ENCODE data around the gene SPNS1. TPM values are rescaled to one million over a fixed set of nuclear protein-coding genes. Genes with fewer than 3 reads are reported as not detected.
"Not testable (repeated sequence)": the region's sequence is repeated elsewhere in the genome, so short reads cannot be mapped to it uniquely, and the experiment has no call there.

Gene SPNS1, protein sequence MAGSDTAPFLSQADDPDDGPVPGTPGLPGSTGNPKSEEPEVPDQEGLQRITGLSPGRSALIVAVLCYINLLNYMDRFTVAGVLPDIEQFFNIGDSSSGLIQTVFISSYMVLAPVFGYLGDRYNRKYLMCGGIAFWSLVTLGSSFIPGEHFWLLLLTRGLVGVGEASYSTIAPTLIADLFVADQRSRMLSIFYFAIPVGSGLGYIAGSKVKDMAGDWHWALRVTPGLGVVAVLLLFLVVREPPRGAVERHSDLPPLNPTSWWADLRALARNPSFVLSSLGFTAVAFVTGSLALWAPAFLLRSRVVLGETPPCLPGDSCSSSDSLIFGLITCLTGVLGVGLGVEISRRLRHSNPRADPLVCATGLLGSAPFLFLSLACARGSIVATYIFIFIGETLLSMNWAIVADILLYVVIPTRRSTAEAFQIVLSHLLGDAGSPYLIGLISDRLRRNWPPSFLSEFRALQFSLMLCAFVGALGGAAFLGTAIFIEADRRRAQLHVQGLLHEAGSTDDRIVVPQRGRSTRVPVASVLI
- 44.5 to 45.9 TPM (median 44.5 TPM) in 3 replicates for total RNA-seq

DNA sequence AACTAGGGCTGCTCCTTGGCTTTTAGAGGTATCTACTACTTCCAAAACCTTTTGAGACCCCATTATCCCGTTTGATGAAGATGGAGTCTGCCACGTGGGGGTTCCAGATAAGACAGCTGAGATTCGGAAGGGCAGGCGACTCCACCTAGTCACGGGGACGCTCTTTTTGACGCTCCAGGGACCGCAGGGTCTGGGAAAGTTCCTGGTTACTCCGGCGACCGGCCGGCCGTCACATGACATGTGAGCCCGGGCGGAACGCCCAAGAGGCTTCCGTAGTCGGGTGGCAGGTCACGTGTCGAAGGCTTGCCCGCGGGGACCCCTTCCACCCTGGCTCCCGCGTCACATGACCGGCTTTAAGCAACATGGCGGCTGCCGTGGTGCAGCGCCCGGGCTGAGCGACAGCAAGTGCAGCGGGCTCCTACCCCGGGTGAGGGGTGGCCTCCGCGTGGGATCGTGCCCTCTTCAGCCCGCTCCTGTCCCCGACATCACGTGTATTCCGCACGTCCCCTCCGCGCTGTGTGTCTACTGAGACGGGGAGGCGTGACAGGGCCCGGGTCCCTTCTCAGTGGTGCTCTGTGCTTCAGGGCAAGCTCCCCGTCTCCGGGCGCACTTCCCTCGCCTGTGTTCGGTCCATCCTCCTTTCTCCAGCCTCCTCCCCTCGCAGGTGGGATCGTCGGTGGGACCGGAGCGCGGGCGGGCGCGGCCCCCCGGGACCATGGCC, at the start of gene SPNS1:
Gene SPNS1, plus strand, starts transcription at position 342 of the 721 bp plus-strand sequence. Its CDS starts 374 bp downstream, at position 716.
- Mint-ChIP-seq H3K4me1 (peaks cover 13% of the 10 kb centered on the region), H3K4me3 (peak within 1 kb of the TSS; percentile 93), H3K27me3 (ENCODE audit: low read depth) (no peaks in the 10 kb centered on the region), H3K27ac (peak within 1 kb of the TSS; percentile 97), H3K9me3 (no peaks in the 10 kb centered on the region), H3K36me3 (no peaks in the 10 kb centered on the region)
- TF ChIP-seq, protein P1, sequence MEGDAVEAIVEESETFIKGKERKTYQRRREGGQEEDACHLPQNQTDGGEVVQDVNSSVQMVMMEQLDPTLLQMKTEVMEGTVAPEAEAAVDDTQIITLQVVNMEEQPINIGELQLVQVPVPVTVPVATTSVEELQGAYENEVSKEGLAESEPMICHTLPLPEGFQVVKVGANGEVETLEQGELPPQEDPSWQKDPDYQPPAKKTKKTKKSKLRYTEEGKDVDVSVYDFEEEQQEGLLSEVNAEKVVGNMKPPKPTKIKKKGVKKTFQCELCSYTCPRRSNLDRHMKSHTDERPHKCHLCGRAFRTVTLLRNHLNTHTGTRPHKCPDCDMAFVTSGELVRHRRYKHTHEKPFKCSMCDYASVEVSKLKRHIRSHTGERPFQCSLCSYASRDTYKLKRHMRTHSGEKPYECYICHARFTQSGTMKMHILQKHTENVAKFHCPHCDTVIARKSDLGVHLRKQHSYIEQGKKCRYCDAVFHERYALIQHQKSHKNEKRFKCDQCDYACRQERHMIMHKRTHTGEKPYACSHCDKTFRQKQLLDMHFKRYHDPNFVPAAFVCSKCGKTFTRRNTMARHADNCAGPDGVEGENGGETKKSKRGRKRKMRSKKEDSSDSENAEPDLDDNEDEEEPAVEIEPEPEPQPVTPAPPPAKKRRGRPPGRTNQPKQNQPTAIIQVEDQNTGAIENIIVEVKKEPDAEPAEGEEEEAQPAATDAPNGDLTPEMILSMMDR (IDR thresholded peaks at IDR 0.05; ENCODE audit: unreplicated experiment), result no peak
- peak; percentile 92 to 96 for DNase-seq (ENCODE audit: low spot score in 2 of 2, unreplicated experiment in 2 of 2)

DNA sequence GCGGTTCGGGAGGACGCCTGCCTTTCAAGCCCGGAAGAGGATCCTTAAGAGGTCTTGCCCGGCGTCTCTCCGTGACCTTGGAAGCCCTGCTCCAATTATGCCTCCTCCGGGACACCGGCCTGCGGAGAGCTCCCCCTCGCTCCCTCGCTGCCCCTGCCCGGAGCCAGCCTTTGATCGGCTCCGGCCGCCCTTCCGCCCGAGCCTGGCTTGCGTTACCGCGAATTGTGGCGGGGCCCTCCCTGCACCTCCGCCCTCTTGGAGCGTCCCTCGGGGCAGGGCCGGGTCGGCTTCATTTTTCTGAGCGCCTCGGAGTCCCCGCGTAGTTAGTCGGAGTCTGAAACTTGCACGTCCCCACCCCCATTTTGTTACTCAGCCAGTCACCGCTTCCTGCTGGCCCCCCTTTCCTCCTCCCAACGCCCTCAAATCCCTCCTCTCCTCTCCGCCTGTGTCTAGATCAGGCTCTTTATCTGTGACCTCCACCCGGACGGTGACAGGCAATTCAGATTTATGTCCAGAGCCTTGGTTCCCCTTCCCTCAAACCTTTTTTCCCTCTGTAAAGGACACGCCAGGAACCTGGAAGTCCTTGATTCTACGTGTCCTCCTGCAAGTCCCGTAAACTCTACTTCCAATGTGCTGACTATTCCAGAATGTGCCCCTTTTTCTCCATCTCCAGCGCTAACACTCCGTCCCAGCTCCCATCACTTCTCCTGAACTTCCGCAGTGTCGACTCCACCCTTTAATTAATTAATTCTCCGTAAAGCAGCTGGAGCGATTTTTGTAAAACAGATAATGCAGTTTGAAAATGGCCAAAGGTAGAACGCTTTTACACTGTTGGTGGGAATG, 49.0 kb upstream of the SPNS1 start:
- Mint-ChIP-seq H3K36me3 (peaks cover 3% of the 10 kb centered on the region), H3K4me1 (peaks cover 11% of the 10 kb centered on the region)
- peak; percentile 46 to 79 for DNase-seq (ENCODE audit: low spot score in 2 of 2, unreplicated experiment in 2 of 2)

DNA sequence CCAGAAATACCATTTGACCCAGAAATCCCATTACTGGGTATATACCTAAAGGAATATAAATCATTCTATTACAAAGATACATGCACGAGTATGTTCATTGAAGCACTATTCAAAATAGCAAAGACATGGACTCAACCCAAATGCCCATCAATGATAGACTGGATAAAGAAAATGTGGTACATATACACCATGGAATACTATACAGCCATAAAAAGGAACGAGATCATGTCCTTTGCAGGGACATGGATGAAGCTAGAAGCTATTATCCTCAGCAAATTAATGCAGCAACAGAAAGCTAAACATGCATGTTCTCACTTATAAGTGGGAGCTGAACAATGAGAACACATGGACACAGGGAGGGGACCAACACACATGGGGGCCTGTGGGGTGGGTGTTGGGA, 48.3 kb upstream of the SPNS1 start:
- DNase-seq (ENCODE audit: low spot score in 2 of 2, unreplicated experiment in 2 of 2); H3K36me3 Mint-ChIP-seq; H3K9me3 Mint-ChIP-seq; H3K27me3 Mint-ChIP-seq (ENCODE audit: low read depth): not testable (repeated sequence)
- Mint-ChIP-seq H3K4me1 (peaks cover 11% of the 10 kb centered on the region), H3K4me3 (peak overlapping the region; percentile 93), H3K27ac (peak overlapping the region; percentile 99)

More for the DNA sequence above, 49.0 kb upstream of the SPNS1 start:
- peak overlapping the region; percentile 99 for H3K27ac Mint-ChIP-seq
- peak overlapping the region; percentile 93 for H3K4me3 Mint-ChIP-seq
- H3K9me3 Mint-ChIP-seq, result no peaks in the 10 kb centered on the region
- TF ChIP-seq, protein P1 (IDR thresholded peaks at IDR 0.05; ENCODE audit: unreplicated experiment), result no peak
- no peaks in the 10 kb centered on the region for H3K27me3 Mint-ChIP-seq (ENCODE audit: low read depth)

DNA sequence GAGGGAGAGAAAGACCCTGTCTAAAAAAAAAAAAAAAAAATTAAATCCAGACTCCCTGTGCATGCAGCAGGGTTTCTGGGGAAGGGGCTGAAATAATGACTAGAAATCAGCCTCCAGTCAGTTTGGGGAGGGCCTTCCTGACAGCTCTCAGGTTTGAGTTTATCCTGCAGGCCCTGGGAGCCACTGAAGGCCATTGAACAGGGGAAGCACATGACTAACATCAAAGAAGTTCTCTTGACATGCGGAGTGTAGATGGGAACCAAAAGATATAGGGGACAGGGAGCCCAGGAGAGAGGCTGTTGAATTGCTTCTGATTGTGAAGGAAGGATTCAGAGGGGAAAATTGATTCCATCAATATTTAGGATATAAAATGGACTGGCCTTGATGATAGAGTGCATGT, 46.8 kb upstream of the SPNS1 start:
- no peak overlapping the region for H3K4me3 Mint-ChIP-seq
- no peaks in the 10 kb centered on the region for H3K27me3 Mint-ChIP-seq (ENCODE audit: low read depth)
- TF ChIP-seq, protein P1 (IDR thresholded peaks at IDR 0.05; ENCODE audit: unreplicated experiment), result no peak
- H3K4me1 Mint-ChIP-seq, result peaks cover 11% of the 10 kb centered on the region
- no peak overlapping the region for H3K27ac Mint-ChIP-seq
- no peaks in the 10 kb centered on the region for H3K9me3 Mint-ChIP-seq
- no peaks in the 10 kb centered on the region for H3K36me3 Mint-ChIP-seq
- no peak for DNase-seq (ENCODE audit: low spot score in 2 of 2, unreplicated experiment in 2 of 2)

DNA sequence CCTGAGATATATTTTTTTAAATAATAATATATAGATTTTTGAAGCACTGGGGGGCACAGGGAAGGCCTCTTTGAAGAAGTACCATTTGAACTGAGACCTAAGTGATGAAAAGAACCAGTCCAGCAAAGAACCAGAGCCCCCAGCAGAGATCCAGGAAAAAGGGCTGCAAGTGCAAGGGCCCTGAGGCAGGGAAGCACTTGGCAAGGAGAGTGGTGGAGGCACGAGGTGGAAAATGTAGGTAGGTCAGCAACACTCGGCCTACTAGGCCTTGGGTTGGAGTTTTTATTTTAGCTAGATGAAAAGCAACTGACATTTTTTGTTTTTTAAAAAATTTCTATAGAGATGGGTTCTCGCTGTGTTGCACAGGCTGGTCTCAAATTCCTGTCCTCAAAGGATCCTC, 44.4 kb upstream of the SPNS1 start:
- Mint-ChIP-seq H3K9me3 (no peaks in the 10 kb centered on the region), H3K27ac (no peak overlapping the region), H3K36me3 (no peaks in the 10 kb centered on the region), H3K4me3 (no peak overlapping the region), H3K27me3 (ENCODE audit: low read depth) (no peaks in the 10 kb centered on the region), H3K4me1 (no peaks in the 10 kb centered on the region)
- TF ChIP-seq, protein P1 (IDR thresholded peaks at IDR 0.05; ENCODE audit: unreplicated experiment), result no peak
- DNase-seq (ENCODE audit: low spot score in 2 of 2, unreplicated experiment in 2 of 2), result no peak
